Right lobe of liver (tissue), 6 donors: Measurements from ENCODE around the gene RPS6KB2. TPM values are rescaled to one million over a fixed set of nuclear protein-coding genes. Genes with fewer than 3 reads are reported as not detected.

Experiments used
- ATAC-seq, 4 donors: fragments of 200-7000 bp; cut with Tn5 transposase; one replicate each; pipeline ENCODE4 v1.9.1; 2020; ENCODE audit warnings: mild to moderate bottlenecking in 4 of 4, moderate library complexity in 4 of 4
- DNase-seq, 3 donors: peaks; one replicate each; pipeline ENCODE4 v3.0.0-alpha.2; 2020
- H3K27ac ChIP-seq, 3 donors: fragments of 200-600 bp; one replicate each; pipeline ENCODE4 v1.8.0; 2022
- H3K27me3 ChIP-seq, 2 donors: fragments of 200-600 bp; one replicate each; pipeline ENCODE4 v1.8.0; 2022
- H3K36me3 ChIP-seq, 4 donors: fragments of 200-600 bp; sonication (generic) in 1 of 4; one replicate each; pipeline versions ENCODE4 v1.5.1 to v1.8.0; 2017 to 2022; ENCODE audit warnings: control low read depth in 1 of 4
- H3K4me1 ChIP-seq, 4 donors: fragments of 200-600 bp; sonication (generic) in 1 of 4; one replicate each; pipeline versions ENCODE4 v1.5.1 to v1.8.0; 2017 to 2022; ENCODE audit warnings: control low read depth in 1 of 4
- H3K4me3 ChIP-seq, 3 donors: fragments of 200-600 bp; one replicate each; pipeline ENCODE4 v1.8.0; 2022
- H3K9me3 ChIP-seq, 4 donors: fragments of 200-600 bp; sonication (generic) in 1 of 4; one replicate each; pipeline versions ENCODE4 v1.5.1 to v1.8.0; 2017 to 2022; ENCODE audit warnings: control low read depth in 1 of 4
- POLR2A ChIP-seq: fragments of 450-650 bp; IDR thresholded peaks from one replicate; pipeline ENCODE4 v1.6.1; 2017; ENCODE audit warnings: antibody characterized with exemption, mild to moderate bottlenecking
- WGBS: methylation state at CpG from one replicate; pipeline ENCODE4 v1.1.6; 2018; ENCODE audit warnings: low coverage, low lambda C conversion rate; ENCODE audit not compliant: insufficient coverage; ENCODE audit errors: missing lambda C conversion rate; 5-methylcytosine and 5-hydroxymethylcytosine counted together
- intact Hi-C, 2 donors: fragments of 100-400 bp; cut with DNase I; formaldehyde crosslinking; loops; one replicate each; pipeline versions ENCODE4 v1.11.2 to v1.14.1; 2022
- total RNA-seq, 6 experiments: library from RNA; depleted of rRNA in 2 of 6; stranded (reverse); fragments of >200 nt in 2 of 6; fragmentation: NEBNext Ultra II Directional in 3 of 6; extraction: Animal tissue kit (Norgen Biotek cat#: 25700) in 3 of 6; gene quantifications; one replicate each; pipeline versions ENCODE4 v1.1.0 to v1.2.4, GENCODE V29; 2016 to 2023
- TF ChIP-seq, protein P1 (sequence below), 4 donors: fragments of 200-600 bp in 3 of 4; fragments of 450-650 bp in 1 of 4; IDR thresholded peaks; one replicate each; pipeline versions ENCODE4 v1.5.1 to v1.8.0; 2016 to 2022; ENCODE audit warnings: antibody characterized with exemption in 4 of 4, mild to moderate bottlenecking in 2 of 4
- donor health status: DM: no; HTN: yes; CAD: no.
- donor health status: DM: no; HTN: no; CAD: no.
- donor health status: DM: no; HTN: no; CAD: no.
- donor health status: DM: no; HTN: yes; CAD: no.
- donor health status: DM: no; HTN: yes; CAD: no.

RPS6KB2 gene
- total RNA-seq, 6 experiments from 2014 or later, result 18.8 to 37.1 (median 27.1) TPM

DNA sequence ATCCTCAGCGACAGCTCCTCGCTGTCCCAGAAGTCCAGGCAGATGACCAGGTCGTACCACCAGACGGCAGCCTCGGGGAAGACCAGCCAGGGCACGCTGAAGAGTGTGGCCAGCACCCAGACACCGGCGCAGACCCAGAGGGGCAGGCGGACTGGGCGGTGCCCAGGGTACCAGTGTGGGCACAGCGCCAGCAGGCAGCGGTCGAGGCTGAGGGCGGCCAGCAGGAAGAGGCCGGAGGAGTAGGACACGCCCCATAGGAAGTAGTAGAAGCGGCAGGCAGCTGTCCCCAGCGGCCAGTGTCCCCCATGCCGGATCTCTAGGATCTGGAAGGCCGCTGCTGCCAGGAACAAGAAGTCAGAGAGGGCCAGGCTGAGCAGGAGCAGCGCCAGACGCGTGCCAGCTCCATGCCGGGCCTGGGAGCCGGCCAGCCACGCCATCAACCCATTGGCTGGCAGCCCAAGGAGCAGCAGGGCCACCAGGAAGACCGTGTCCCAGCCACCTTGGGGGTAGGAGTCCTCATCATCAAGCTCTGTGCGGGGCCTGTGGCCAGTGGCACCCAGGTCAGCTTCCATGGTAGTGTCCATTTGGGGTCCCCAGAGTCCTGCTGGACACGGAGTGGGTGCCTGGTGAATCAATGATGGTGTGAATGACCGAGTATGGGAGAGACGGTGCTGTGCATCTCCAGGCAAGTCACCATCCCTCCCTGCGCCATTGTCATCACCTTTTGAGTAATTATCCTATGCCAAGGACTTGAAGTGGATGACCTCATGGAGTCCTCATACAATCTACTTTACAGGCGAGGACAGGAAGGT, 24.1 kb downstream of the RPS6KB2 start, which contains the start of gene GPR152:
Gene GPR152 (minus strand): TSS at position 589 of the 812 bp plus-strand sequence. CDS start 5 bp downstream, at position 584.
- DNase-seq, result no peak

DNA sequence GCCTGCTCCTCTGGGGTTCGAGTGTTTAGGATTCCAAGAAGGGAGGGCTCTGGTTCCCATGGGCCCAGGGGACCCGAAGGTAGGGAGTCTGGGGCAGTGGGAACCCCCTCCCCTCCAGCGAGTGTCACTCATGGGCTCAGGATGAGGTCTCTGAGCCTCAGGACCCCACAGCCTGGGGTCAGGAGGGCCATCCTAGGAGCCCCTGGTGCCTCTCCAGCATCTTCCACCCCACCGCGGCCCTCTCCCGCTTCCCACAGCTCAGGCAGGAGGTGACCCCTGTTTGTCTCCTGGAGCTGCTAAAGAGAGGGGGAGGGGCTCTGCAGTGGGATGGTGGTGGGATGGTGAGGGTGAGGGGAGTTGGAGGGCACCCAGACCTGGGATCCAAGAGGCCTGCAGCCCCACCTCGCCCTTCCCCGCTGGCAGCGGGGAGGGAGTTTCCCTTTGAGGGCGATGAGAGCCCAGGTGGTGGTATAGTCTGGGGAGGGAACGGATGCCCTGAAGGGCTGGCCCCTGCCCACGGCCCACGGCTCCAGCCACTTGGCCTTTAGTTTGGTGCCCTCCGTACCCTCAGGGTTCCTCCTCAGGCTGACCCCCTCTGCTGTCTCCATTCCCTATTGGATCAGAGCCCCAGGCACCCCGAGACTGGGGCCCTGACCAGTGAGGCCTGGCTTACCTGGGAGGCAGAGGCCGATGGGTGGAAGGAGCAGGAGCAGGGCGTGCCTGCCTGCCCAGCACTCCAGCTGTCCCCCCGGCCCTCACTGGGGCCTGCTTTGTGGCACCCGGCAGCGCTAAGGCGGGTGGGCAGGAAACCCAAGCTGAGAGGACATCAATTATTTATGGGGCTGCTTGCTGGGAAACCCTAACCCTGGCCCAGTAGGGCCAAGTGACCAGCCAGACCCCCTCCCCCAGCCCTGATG, 25.8 kb downstream of the RPS6KB2 start:
- DNase-seq (no peak), ATAC-seq (no peak)
- no peak overlapping the region for H3K27ac ChIP-seq
- intact Hi-C loops, result no loop called here
- WGBS, result 73% methylated on average over 2 of the region's 21 CpGs
- H3K27me3 ChIP-seq, result no peaks in the 10 kb centered on the region
- H3K36me3 ChIP-seq, result no peaks in the 10 kb centered on the region
- TF ChIP-seq, protein P1, sequence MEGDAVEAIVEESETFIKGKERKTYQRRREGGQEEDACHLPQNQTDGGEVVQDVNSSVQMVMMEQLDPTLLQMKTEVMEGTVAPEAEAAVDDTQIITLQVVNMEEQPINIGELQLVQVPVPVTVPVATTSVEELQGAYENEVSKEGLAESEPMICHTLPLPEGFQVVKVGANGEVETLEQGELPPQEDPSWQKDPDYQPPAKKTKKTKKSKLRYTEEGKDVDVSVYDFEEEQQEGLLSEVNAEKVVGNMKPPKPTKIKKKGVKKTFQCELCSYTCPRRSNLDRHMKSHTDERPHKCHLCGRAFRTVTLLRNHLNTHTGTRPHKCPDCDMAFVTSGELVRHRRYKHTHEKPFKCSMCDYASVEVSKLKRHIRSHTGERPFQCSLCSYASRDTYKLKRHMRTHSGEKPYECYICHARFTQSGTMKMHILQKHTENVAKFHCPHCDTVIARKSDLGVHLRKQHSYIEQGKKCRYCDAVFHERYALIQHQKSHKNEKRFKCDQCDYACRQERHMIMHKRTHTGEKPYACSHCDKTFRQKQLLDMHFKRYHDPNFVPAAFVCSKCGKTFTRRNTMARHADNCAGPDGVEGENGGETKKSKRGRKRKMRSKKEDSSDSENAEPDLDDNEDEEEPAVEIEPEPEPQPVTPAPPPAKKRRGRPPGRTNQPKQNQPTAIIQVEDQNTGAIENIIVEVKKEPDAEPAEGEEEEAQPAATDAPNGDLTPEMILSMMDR (IDR thresholded peaks at IDR 0.05), result no peak
- no peak for TF ChIP-seq POLR2A
- H3K4me3 ChIP-seq, result no peak overlapping the region
- H3K4me1 ChIP-seq, result no peaks in the 10 kb centered on the region
- H3K9me3 ChIP-seq, result no peaks in the 10 kb centered on the region

More for the DNA sequence above, 24.1 kb downstream of the RPS6KB2 start, which contains the start of gene GPR152:
- H3K4me1 ChIP-seq, result peaks cover 0 to 13% (median 0%) of the 10 kb centered on the region in 4 donors
- H3K9me3 ChIP-seq, result no peaks in the 10 kb centered on the region
- H3K27me3 ChIP-seq, result no peaks in the 10 kb centered on the region
- no peak for TF ChIP-seq POLR2A
- TF ChIP-seq, protein P1 (IDR thresholded peaks at IDR 0.05), result no peak
- ATAC-seq, result peak; percentile 35 to 53 (median 46)
- peak within 1 kb of the TSS in 1 of 3 donors; percentile 26 for H3K4me3 ChIP-seq
- no peaks in the 10 kb centered on the region for H3K36me3 ChIP-seq
- intact Hi-C loops, result no loop called here
- 75% methylated on average over 7 of the region's 33 CpGs for WGBS
- no peak within 1 kb of the TSS for H3K27ac ChIP-seq

DNA sequence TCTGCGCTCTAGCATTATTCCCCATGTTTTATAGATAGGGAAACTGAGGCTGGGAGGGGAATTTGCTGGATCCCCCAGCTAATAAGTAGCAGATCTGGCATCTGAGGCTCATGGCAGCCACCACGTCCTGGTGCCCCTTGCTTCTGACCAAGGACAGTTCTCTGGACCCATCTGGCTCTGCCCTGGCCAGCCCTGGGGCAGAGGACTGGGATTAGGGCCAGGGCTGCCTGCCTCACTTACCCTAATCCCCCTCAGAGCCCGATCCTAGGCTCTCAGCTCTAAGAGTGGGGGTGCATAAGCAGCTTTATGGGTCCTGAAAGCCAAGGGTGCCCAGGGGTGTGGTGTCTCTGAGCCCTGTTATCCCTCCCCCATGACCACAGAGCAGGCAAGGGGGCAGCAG, 26.8 kb downstream of the RPS6KB2 start, which contains the start of gene CABP4:
Gene CABP4 (plus strand): TSS at position 301 of the 400 bp plus-strand sequence. CDS start 70 bp downstream, at position 371.
- no peaks in the 10 kb centered on the region for H3K36me3 ChIP-seq
- DNase-seq (no peak), ATAC-seq (no peak)
- no peaks in the 10 kb centered on the region for H3K27me3 ChIP-seq
- no peaks in the 10 kb centered on the region for H3K4me1 ChIP-seq
- H3K27ac ChIP-seq, result no peak within 1 kb of the TSS
- H3K9me3 ChIP-seq, result no peaks in the 10 kb centered on the region
- H3K4me3 ChIP-seq, result no peak within 1 kb of the TSS
- intact Hi-C loops, result no loop called here
- WGBS, result no CpG with 5 or more reads among the region's 3 CpGs
- TF ChIP-seq POLR2A, result no peak
- TF ChIP-seq, protein P1 (IDR thresholded peaks at IDR 0.05), result no peak

DNA sequence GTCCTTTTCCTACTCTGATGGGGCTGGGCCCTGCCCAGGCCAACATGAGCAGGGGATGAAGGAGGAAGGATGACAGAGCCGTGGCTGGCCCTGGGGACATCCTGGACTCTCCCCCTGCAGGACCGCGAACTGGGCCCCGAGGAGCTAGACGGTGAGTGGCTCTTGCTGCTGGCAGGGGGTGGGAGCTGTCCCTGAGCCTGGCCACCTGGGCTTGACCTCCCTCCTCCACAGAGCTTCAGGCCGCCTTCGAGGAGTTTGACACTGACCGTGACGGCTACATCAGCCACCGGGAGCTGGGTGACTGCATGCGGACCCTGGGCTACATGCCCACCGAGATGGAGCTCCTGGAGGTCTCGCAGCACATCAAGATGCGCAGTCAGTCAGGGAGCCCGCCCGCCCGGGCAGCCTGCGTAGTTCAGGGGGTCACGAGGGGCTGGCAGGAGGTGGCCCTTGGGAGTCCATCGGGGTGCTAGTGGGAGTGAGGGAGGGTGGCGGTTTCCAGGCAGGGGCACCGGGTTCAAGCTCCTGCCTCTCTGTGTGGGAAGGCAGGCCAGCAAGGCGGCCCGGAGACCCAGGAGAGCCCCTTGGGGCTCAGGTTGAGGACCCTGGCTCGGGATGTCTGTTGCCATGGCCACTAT, 27.9 kb downstream of the RPS6KB2 start:
- Histone ChIP-seq H3K4me3 (no peak overlapping the region), H3K4me1 (no peaks in the 10 kb centered on the region), H3K27ac (no peak overlapping the region), H3K36me3 (no peaks in the 10 kb centered on the region), H3K9me3 (no peaks in the 10 kb centered on the region), H3K27me3 (no peaks in the 10 kb centered on the region)
- no peak for ATAC-seq
- intact Hi-C loops, result no loop called here
- WGBS, result no CpG with 5 or more reads among the region's 25 CpGs
- TF ChIP-seq, protein P1 (IDR thresholded peaks at IDR 0.05), result no peak
- no peak for DNase-seq
